HepG2 (cell line): ENCODE results near the gene ORC3. TPM values are rescaled to one million over a fixed set of nuclear protein-coding genes. Genes with fewer than 3 reads are reported as not detected.
A peak's percentile ranks its signal among the peaks of the same experiment; 100 is the strongest.

Experiments used
- CEBPB ChIP-seq: IDR thresholded peaks from 2 replicates; pipeline ENCODE4 v1.6.1; 2011; ENCODE audit warnings: low read depth, low read length, improper control_type of control experiment, borderline replicate concordance
- CREB1 ChIP-seq, 2 experiments: fragments of 450-650 bp in 1 of 2; IDR thresholded peaks; 2 replicates each; pipeline ENCODE4 v1.6.1; 2016 to 2017; ENCODE audit warnings: control low read depth in 1 of 2, mild to moderate bottlenecking in 1 of 2, missing compliant biosample characterization in 1 of 2, missing genetic modification characterization in 1 of 2
- CREBL2 ChIP-seq: sonication (generic); formaldehyde crosslinking; IDR thresholded peaks from 2 replicates; pipeline ENCODE4 v1.8.1; 2023; ENCODE audit warnings: missing genetic modification reagents, mild to moderate bottlenecking, borderline replicate concordance
- FOXO1 ChIP-seq: sonication (generic); formaldehyde crosslinking; IDR thresholded peaks from 2 replicates; pipeline ENCODE4 v1.4.0; 2020; ENCODE audit warnings: missing genetic modification reagents
- HOXA5 ChIP-seq: sonication (generic); formaldehyde crosslinking; IDR thresholded peaks from 2 replicates; pipeline ENCODE4 v1.4.0; 2020; ENCODE audit warnings: missing genetic modification reagents
- IKZF1 ChIP-seq: fragments of 450-650 bp; IDR thresholded peaks from 2 replicates; pipeline ENCODE4 v1.7.1; 2016
- KLF15 ChIP-seq: sonication (generic); formaldehyde crosslinking; IDR thresholded peaks from 2 replicates; pipeline ENCODE4 v1.8.1; 2023; ENCODE audit warnings: borderline replicate concordance, mild to moderate bottlenecking, inconsistent platforms, missing genetic modification reagents, mixed read lengths
- MED13 ChIP-seq: sonication (generic); formaldehyde crosslinking; IDR thresholded peaks from 2 replicates; pipeline ENCODE4 v1.5.0; 2020; ENCODE audit warnings: missing genetic modification reagents
- MEIS2 ChIP-seq: sonication (generic); formaldehyde crosslinking; IDR thresholded peaks from 2 replicates; pipeline ENCODE4 v1.9.0; 2021; ENCODE audit warnings: mild to moderate bottlenecking, missing genetic modification reagents
- NFAT5 ChIP-seq: sonication (generic); formaldehyde crosslinking; IDR thresholded peaks from 2 replicates; pipeline ENCODE4 v1.4.0; 2020; ENCODE audit warnings: missing genetic modification reagents
- PHF20 ChIP-seq: sonication (generic); formaldehyde crosslinking; IDR thresholded peaks from 2 replicates; pipeline ENCODE4 v1.5.0; 2020; ENCODE audit warnings: mild to moderate bottlenecking, missing genetic modification reagents
- POLR2AphosphoS2 ChIP-seq: IDR thresholded peaks from 2 replicates; pipeline ENCODE4 v1.6.1; 2011; ENCODE audit warnings: low read depth, low read length, improper control_type of control experiment
- RXRA ChIP-seq: sonication (generic); formaldehyde crosslinking; IDR thresholded peaks from 2 replicates; pipeline ENCODE4 v1.5.1; 2020; ENCODE audit warnings: missing genetic modification reagents
- TBX3 ChIP-seq: fragments of 450-650 bp; IDR thresholded peaks from 2 replicates; pipeline ENCODE4 v1.6.1; 2017; ENCODE audit warnings: antibody characterized with exemption, mild to moderate bottlenecking, inconsistent platforms, borderline replicate concordance
- TCF12 ChIP-seq, 2 experiments: fragments of 450-650 bp in 1 of 2; sonication (generic) in 1 of 2; formaldehyde crosslinking in 1 of 2; IDR thresholded peaks; 2 replicates each; pipeline versions ENCODE4 v1.6.1 to v1.8.0; 2017 to 2022; ENCODE audit warnings: antibody characterized with exemption in 1 of 2, mild to moderate bottlenecking in 1 of 2, missing genetic modification reagents in 1 of 2, moderate library complexity in 1 of 2
- ZNF572 ChIP-seq: sonication (generic); formaldehyde crosslinking; IDR thresholded peaks from 2 replicates; pipeline ENCODE4 v1.5.1; 2020; ENCODE audit warnings: mild to moderate bottlenecking, missing genetic modification reagents
- ZNF800 ChIP-seq: sonication (generic); formaldehyde crosslinking; IDR thresholded peaks from 2 replicates; pipeline ENCODE4 v1.4.0; 2020; ENCODE audit warnings: missing genetic modification reagents
- polyA plus RNA-seq, 8 experiments: library from polyadenylated mRNA; depleted of rRNA in 3 of 8; stranded (reverse) in 7 of 8; unstranded in 1 of 8; fragments of >200 nt; fragmentation: Illumina TruSeq in 4 of 8; extraction: Trizol in 4 of 8; gene quantifications; 2 replicates each; pipeline versions ENCODE4 v1.2.1 to v1.2.3, GENCODE V29; 2011 to 2016; ENCODE audit warnings: low read depth in 4 of 8, missing spikeins in 1 of 8, mixed read lengths in 1 of 8; ENCODE audit not compliant: insufficient read depth in 1 of 8
- total RNA-seq, 5 experiments: library from RNA; depleted of rRNA; stranded (reverse); fragments of >200 nt; fragmentation: Illumina TruSeq; extraction: Trizol; gene quantifications; 2 replicates each; pipeline ENCODE4 v1.2.3, GENCODE V29; 2016; ENCODE audit warnings: low read depth in 1 of 5
- TF ChIP-seq, protein P1 (sequence below): sonication (generic); formaldehyde crosslinking; IDR thresholded peaks from 2 replicates; pipeline ENCODE4 v1.4.0; 2020; ENCODE audit warnings: missing genetic modification reagents

Gene ORC3
- total and polyA plus RNA-seq, 2 of the 13 experiments (the other 11 are each of a cell fraction or from before 2014, with no cell fraction given): 21.8 to 43.5 TPM

DNA sequence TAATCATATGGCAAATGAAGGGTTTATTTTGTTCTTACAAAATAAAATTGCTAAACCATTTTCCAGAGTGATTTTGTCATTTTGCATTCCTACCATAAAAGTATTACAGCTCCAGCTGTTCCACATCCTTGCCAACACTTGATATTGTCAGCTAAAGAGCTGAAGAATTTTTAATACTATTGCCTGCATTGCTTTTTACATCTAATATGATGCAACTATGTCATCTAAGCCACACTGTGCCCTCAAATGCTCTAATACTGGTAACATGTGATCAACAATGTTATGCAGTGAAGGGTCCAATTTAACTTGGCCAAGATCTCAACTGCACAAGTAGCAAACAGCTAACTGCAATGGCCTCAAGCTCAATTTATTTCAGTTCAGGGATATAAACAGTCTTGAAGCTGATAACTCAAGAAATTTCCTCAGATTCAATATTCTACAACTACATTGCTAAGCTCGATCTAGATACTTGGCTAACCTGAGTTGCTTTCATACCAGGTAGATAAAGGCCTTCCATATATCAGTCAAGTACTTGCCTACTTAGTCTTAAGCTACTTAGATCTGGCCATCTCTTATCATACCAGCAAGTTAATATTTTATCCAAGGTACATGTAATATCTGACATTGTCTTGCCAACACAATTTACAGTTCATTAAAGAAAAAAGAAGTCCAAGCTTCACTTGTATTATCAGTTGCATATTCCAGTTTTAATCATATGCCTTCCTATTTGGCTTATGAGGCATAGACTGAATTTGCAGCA is 95.1 kb downstream of the ORC3 start (continued):
- TF ChIP-seq HOXA5 (CRISPR knock-in tag): no peak
- 0 out of 2 replicates have a peak, but pooled peaks have one; percentile 25 for TF ChIP-seq CEBPB
- no peak for TF ChIP-seq CREB1 (IDR thresholded peaks at IDR 0.05)
- peak; percentile 34; the same call in 1 of the 2 replicates for TF ChIP-seq CREB1 (CRISPR knock-in tag; IDR thresholded peaks at IDR 0.05)
- no peak for TF ChIP-seq NFAT5 (CRISPR knock-in tag)
- no peak for TF ChIP-seq TCF12 (IDR thresholded peaks at IDR 0.05)
- no peak for TF ChIP-seq TCF12 (CRISPR knock-in tag; IDR thresholded peaks at IDR 0.05)
- TF ChIP-seq FOXO1 (CRISPR knock-in tag): no peak
- TF ChIP-seq ZNF800 (CRISPR knock-in tag): no peak
- TF ChIP-seq POLR2AphosphoS2: no peak
- TF ChIP-seq PHF20 (CRISPR knock-in tag): no peak
- TF ChIP-seq CREBL2 (CRISPR knock-in tag): no peak
- TF ChIP-seq KLF15: no peak
- no peak for TF ChIP-seq MEIS2
- TF ChIP-seq ZNF572 (CRISPR knock-in tag): no peak
- TF ChIP-seq RXRA (CRISPR knock-in tag): no peak
- TF ChIP-seq, protein P1, sequence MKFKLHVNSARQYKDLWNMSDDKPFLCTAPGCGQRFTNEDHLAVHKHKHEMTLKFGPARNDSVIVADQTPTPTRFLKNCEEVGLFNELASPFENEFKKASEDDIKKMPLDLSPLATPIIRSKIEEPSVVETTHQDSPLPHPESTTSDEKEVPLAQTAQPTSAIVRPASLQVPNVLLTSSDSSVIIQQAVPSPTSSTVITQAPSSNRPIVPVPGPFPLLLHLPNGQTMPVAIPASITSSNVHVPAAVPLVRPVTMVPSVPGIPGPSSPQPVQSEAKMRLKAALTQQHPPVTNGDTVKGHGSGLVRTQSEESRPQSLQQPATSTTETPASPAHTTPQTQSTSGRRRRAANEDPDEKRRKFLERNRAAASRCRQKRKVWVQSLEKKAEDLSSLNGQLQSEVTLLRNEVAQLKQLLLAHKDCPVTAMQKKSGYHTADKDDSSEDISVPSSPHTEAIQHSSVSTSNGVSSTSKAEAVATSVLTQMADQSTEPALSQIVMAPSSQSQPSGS (CRISPR knock-in tag): no peak
- no peak for TF ChIP-seq IKZF1
- TF ChIP-seq TBX3: no peak
- no peak for TF ChIP-seq MED13 (CRISPR knock-in tag)
